Measurements from ENCODE around the gene PLD1. TPM values are rescaled to one million over a fixed set of nuclear protein-coding genes. Genes with fewer than 3 reads are reported as not detected.

PLD1 gene
- total RNA-seq, 1 experiment from 2014 or later, result 32.5 TPM

DNA sequence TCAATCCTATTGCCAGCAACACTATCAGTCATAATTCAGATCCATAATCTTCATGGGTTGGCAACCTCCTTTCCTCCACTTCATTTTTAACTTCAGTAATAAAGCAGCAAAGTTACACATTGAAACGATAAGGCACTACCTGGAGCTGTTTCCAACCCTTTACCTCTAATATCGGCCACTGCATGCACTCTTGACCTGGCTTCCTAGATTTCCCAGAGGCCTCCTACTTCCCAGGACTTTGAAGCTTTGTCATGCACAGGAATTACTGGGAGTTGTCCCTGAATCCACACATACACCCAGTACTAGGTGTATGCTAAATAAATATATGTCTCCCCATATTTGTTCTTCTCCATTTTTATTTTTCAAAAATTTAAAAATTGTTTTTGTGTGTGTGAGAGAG is 126.1 kb downstream of the PLD1 start:
- Histone ChIP-seq H3K27me3 (ENCODE audit: insufficient read depth, low read depth) (no peaks in the 10 kb centered on the region), H3K9me2 (ENCODE audit: insufficient read depth) (no peaks in the 10 kb centered on the region), H2AFZ (no peak overlapping the region), H3K4me3 (no peak overlapping the region), H3K9me3 (ENCODE audit: insufficient read depth, low read depth) (no peaks in the 10 kb centered on the region), H3K27ac (no peak overlapping the region), H3K4me1 (replicated peaks; ENCODE audit: insufficient read depth) (no peaks in the 10 kb centered on the region; the same call in 1 of the 2 replicates), H3K79me2 (ENCODE audit: low read depth) (no peaks in the 10 kb centered on the region), H4K20me1 (ENCODE audit: insufficient read depth) (no peaks in the 10 kb centered on the region), H3F3A (ENCODE audit: insufficient read depth, low read depth) (no peaks in the 10 kb centered on the region), H3K4me2 (no peak overlapping the region), H3K36me3 (ENCODE audit: low read depth) (no peaks in the 10 kb centered on the region)
- CTCF ChIA-PET, result no interaction called here
- intact Hi-C loops (cut with micrococcal nuclease; ENCODE audit: unreplicated experiment), result no loop called here
- POLR2A ChIA-PET (ENCODE audit: unreplicated experiment), result no interaction called here
- no peak for DNase-seq
- BruUV-seq (replicated peaks), result no TSS peak
- TF ChIP-seq EZH2 (IDR thresholded peaks at IDR 0.05; ENCODE audit: low read depth), result no peak
- TF ChIP-seq, protein P1, sequence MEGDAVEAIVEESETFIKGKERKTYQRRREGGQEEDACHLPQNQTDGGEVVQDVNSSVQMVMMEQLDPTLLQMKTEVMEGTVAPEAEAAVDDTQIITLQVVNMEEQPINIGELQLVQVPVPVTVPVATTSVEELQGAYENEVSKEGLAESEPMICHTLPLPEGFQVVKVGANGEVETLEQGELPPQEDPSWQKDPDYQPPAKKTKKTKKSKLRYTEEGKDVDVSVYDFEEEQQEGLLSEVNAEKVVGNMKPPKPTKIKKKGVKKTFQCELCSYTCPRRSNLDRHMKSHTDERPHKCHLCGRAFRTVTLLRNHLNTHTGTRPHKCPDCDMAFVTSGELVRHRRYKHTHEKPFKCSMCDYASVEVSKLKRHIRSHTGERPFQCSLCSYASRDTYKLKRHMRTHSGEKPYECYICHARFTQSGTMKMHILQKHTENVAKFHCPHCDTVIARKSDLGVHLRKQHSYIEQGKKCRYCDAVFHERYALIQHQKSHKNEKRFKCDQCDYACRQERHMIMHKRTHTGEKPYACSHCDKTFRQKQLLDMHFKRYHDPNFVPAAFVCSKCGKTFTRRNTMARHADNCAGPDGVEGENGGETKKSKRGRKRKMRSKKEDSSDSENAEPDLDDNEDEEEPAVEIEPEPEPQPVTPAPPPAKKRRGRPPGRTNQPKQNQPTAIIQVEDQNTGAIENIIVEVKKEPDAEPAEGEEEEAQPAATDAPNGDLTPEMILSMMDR (conservative IDR thresholded peaks at IDR 0.05), result no peak

DNA sequence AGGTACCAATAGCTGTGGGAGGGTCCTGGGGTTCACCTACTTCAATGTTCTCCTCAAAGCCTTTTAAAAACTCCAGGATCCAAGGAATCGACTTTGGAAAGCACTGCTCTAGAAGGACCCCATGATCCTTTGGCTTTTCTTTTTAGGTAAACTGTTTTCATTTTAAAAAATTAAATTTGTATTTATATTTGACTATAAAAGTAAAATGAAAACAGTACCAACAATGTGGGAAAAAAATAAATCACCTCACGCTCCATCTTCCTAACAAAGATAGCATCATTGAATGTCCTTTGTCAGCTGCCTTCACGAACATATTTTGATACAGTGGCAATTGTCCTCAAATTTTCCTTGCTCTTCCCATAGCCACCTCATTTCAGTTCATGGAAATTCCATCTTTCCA is 127.5 kb downstream of the PLD1 start:
- TF ChIP-seq EZH2 (IDR thresholded peaks at IDR 0.05; ENCODE audit: low read depth), result no peak
- TF ChIP-seq, protein P1 (conservative IDR thresholded peaks at IDR 0.05), result no peak
- Histone ChIP-seq H3K27ac (no peak overlapping the region), H3K9me3 (ENCODE audit: insufficient read depth, low read depth) (no peaks in the 10 kb centered on the region), H3K79me2 (ENCODE audit: low read depth) (no peaks in the 10 kb centered on the region), H3K9me2 (ENCODE audit: insufficient read depth) (no peaks in the 10 kb centered on the region), H3F3A (ENCODE audit: insufficient read depth, low read depth) (no peaks in the 10 kb centered on the region), H3K4me1 (replicated peaks; ENCODE audit: insufficient read depth) (no peaks in the 10 kb centered on the region; the same call in 1 of the 2 replicates), H3K36me3 (ENCODE audit: low read depth) (no peaks in the 10 kb centered on the region), H3K4me3 (no peak overlapping the region), H4K20me1 (ENCODE audit: insufficient read depth) (no peaks in the 10 kb centered on the region), H2AFZ (no peak overlapping the region), H3K27me3 (ENCODE audit: insufficient read depth, low read depth) (no peaks in the 10 kb centered on the region), H3K4me2 (no peak overlapping the region)
- no peak for DNase-seq
- BruUV-seq (replicated peaks), result no TSS peak
- ChIA-PET POLR2A (ENCODE audit: unreplicated experiment) (interaction anchor here (0.6 kb wide), 1 partner anchor 14 kb away, joined by 3 read pairs; no protein-coding TSS in a partner anchor), CTCF (no interaction called here)
- intact Hi-C loops (cut with micrococcal nuclease; ENCODE audit: unreplicated experiment), result no loop called here

DNA sequence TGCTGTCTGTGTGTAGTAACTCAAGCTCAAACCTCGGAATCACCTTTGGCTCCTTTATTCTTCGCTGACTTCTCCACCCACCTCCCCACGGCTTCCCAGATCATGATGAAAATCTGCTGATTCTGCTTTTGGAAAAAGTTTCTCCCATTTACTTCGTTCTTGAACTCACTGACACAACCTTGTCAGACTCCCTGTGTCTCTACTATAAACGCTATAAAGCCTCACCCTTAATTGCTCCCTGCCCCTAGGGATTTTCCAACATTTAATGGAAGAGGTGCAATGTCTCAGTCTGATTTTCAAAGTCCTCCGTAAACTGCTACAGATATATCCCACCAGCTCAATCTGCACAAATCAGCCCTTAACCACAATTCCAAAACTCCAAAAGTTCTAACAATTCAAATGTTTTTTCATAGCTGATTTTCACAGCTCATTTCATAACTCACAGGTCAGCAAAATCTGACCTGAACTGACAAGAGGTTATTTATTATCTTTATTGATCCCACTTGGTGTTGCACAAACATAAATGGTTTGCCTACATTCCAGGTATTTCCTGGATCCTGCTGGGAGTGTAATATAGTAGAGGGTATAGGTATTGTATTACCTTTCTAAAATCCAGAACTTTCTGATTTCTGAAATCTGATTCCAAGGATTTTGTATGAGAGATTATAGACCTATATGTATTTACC is 129.4 kb downstream of the PLD1 start:
- no peaks in the 10 kb centered on the region; the same call in 1 of the 2 replicates for H3K4me1 ChIP-seq (replicated peaks; ENCODE audit: insufficient read depth)
- H3K36me3 ChIP-seq (ENCODE audit: low read depth), result no peaks in the 10 kb centered on the region
- no peaks in the 10 kb centered on the region for H4K20me1 ChIP-seq (ENCODE audit: insufficient read depth)
- TF ChIP-seq, protein P1 (conservative IDR thresholded peaks at IDR 0.05), result no peak
- no peak for TF ChIP-seq EZH2 (IDR thresholded peaks at IDR 0.05; ENCODE audit: low read depth)
- H3F3A ChIP-seq (ENCODE audit: insufficient read depth, low read depth), result no peaks in the 10 kb centered on the region
- H3K27me3 ChIP-seq (ENCODE audit: insufficient read depth, low read depth), result no peaks in the 10 kb centered on the region
- no peak overlapping the region for H2AFZ ChIP-seq
- H3K4me3 ChIP-seq, result no peak overlapping the region
- intact Hi-C loops (cut with micrococcal nuclease; ENCODE audit: unreplicated experiment), result no loop called here
- POLR2A ChIA-PET (ENCODE audit: unreplicated experiment), result interaction anchor here (0.6 kb wide), 1 partner anchor 35 kb away, joined by 8 read pairs; no protein-coding TSS in a partner anchor
- no peaks in the 10 kb centered on the region for H3K9me3 ChIP-seq (ENCODE audit: insufficient read depth, low read depth)
- no TSS peak for BruUV-seq (replicated peaks)
- no peak for DNase-seq
- H3K4me2 ChIP-seq, result no peak overlapping the region
- H3K9me2 ChIP-seq (ENCODE audit: insufficient read depth), result no peaks in the 10 kb centered on the region
- H3K27ac ChIP-seq, result no peak overlapping the region
- CTCF ChIA-PET, result interaction anchor here (0.8 kb wide), 1 partner anchor 123 kb away, joined by 3 read pairs; no protein-coding TSS in a partner anchor
- H3K79me2 ChIP-seq (ENCODE audit: low read depth), result no peaks in the 10 kb centered on the region

All from PC-9 (cell line).